Activated T-cell treated with anti-CD3 and anti-CD28 coated beads, Interleukin-2, amount 50 U/mL, for 1 hour (primary cell): ENCODE data around the gene TSPAN9.

Experiments used
- DNase-seq: peaks from one replicate; pipeline ENCODE4 v3.0.0-alpha.2; 2020

Gene TSPAN9

GRCh38 chr12:3168223-3169221, 91.3 kb downstream of the TSPAN9 start:
- DNase-seq: no peak

GRCh38 chr12:3170423-3171194, 93.4 kb downstream of the TSPAN9 start:
- no peak for DNase-seq

GRCh38 chr12:3171195-3171591, 94.0 kb downstream of the TSPAN9 start:
- DNase-seq: no peak

DNA sequence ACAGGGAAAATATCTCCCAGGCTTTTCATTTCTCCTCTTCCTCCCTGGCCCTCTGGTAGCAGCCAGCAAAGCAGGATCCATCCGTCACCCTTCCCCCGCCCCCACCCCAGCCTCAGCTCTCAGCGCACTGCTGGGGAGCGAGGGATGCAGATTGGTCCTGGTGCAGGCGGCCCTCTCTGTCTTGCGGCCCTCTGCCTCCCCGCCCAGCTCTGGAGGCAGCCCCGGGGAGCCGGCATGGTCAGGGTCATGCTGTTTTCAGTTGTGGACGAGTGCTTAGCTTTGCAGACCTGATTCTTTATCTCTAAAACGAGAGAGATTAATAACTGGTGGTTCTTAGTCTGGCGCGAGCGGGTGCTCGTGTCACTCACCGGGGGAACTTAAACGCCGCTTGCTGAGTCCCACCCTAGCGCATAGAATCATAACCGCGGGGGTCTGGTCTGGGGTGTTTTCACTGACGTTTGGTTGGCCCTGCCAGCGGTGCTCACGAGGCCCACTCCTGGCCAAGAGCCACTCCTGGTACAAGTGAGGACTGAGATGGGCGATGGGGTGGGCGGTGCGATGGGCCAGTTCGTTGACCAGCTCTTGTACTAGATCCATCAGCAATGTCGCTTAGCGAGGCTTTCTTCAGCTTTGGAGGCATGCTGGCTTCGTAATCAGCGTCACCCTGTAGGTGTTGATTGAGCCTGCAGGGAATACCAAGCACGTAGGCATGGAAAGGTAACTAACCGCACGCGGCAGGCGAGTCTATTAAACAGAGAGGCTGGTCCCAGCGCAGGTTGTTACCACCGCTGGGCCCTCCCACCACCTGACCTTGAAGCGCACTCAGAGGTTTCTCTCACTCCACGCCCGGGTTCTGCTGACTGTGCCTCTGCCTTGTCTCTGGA, 95.2 kb downstream of the TSPAN9 start:
- DNase-seq: no peak

GRCh38 chr12:3173008-3173553, 95.9 kb downstream of the TSPAN9 start:
- no peak for DNase-seq

GRCh38 chr12:3173912-3174311, 96.7 kb downstream of the TSPAN9 start:
- DNase-seq: no peak

- no peak for DNase-seq
Observed at GRCh38 chr12:3175238-3175637, 98.1 kb downstream of the TSPAN9 start.

- DNase-seq: no peak
Observed at GRCh38 chr12:3176754-3177153, 99.6 kb downstream of the TSPAN9 start.

- DNase-seq: no peak
Observed at GRCh38 chr12:3177778-3178425, 100.7 kb downstream of the TSPAN9 start.

GRCh38 chr12:3178671-3179313, 101.6 kb downstream of the TSPAN9 start:
- no peak for DNase-seq

DNA sequence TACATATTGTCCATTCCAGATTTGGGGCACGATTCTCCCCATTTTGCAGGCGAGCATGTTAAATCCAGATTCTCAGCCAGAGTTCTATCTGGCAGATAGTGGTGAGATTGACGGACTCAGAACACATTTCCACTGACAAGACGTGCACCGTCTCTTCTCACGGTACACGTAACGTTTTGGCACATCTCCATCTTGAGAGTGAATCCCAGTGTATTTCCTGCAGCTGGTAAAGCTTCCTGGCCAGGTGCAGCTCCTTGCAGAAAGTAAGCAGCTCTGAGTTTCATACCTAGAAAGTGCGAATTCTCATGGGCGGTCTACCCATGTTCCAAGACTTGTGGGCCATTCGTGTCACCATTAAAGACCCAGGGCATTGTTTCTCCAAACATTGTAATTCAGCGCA, 102.6 kb downstream of the TSPAN9 start:
- DNase-seq: no peak

DNA sequence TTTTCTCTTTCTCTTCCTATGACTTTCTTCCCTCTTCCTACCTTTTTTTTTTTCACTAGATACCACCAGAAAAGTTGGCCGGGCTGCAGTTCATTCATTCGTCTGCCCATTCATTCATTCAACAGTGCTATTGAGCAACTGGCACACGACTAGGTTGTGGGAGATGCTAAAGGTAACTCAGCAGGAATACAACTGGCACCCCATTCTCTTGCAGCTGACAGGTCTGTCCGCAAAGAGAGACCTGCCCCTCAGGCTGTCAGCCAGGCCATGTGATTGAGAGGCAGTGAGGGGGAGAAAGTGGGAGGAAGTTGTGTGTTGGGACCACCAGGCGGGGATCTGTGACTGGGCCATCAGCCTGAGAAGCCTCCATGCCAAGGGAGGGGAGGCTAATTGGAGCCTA, 105.2 kb downstream of the TSPAN9 start:
- no peak for DNase-seq

- DNase-seq: no peak
Observed at GRCh38 chr12:3184485-3184884, 107.3 kb downstream of the TSPAN9 start.

- no peak for DNase-seq
Observed at GRCh38 chr12:3185260-3185870, 108.2 kb downstream of the TSPAN9 start.

- DNase-seq: no peak
Observed at GRCh38 chr12:3186546-3187215, 109.5 kb downstream of the TSPAN9 start.

- DNase-seq: no peak
Observed at GRCh38 chr12:3187846-3188770, 110.9 kb downstream of the TSPAN9 start.

DNA sequence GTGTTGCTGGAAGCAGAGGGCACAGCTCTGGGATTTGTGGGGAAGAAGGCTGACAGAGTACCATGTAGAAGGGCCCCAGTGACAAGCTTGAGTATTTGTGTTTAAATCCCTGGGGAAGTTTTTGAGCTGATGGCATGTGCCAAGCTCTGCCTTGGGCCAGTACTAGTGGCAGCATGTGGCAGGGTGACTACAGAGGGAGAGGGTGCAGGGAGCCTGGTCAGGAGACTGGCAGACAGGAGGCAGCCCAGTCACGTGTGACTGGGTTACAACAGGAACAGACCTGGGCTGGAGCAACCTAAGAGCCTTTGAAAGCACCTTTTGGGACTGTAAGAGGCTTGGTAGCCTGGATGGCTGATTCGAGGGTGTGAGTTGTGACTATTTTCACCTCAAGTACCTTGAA, 112.1 kb downstream of the TSPAN9 start:
- no peak for DNase-seq

GRCh38 chr12:3190101-3190500, 112.9 kb downstream of the TSPAN9 start:
- DNase-seq: no peak

DNA sequence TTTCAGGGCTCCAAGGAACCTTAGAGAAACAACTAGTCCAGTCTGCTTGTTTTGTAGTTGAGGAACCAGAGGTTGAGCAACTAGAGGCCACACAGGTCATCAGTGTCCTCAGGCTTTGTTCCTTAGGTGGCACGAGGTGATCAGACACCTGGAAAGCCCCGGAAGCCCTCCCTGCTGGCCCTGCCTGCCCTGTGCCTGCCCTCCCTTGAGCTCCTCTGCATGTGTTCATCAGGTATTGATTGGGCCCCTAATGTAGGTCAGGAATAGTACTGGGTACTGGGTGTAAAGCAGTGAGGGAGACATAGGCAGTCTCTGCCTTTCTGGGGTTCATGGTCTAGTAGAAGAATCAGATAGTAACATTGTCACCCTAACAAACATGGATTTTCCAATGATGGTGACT, 114.3 kb downstream of the TSPAN9 start:
- DNase-seq: no peak
